ENCODE data around the gene ANKRD34A.

Gene ANKRD34A

DNA sequence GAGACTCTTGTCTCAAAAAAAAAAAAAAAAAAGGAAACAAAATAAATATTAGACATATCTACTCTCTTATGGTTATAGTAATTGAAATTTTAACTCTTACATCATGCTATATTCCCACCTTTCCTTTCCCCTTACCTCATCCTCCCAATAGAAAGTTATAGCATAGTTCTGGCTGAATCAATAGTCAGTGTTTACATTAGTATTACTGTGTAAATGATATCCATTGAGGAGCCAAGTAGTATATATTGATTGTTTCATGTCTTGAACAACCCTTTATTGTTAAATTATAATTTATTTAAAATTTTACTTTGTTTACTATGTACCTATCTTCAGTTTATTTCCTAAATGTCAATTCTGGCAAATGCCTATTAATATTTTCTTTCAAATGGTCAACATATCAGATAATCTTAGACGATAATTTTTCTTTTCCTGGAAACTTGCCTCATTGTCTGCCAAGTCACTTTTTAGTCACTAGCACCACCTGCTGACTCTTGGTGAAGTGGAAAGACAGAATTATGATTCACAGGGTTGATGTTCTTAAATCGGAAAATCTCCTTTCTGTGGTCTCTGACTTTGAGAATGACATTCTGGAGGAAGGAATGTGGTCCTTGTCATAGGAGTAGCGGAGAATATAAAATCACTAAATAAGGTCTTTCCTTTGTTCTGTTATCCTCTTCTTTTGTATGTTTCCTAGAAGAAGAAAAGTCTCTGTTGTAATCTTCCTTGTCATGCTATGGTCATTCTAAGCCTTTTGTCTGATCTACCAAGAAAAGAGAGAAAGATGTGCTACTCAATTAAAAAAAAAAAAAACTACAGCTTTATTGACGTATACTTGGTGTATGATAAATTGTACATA, 48.6 kb upstream of the ANKRD34A start:
- CTCF ChIA-PET = interaction anchor here (0.7 to 13.8 kb wide), 9 partner anchors 20 to 401 kb away, joined by 3 to 227 read pairs (median 4); partner anchors contain the start of genes NUDT17 and PEX11B
- H3K4me1 ChIP-seq (ENCODE audit: control insufficient read depth, insufficient read depth, low read length) = no peaks in the 10 kb centered on the region
- POLR2A ChIA-PET = no interaction called here
- no peak overlapping the region for H3K27ac ChIP-seq (ENCODE audit: extremely low read depth, low read depth, low read length)
- no peaks in the 10 kb centered on the region for H3K36me3 ChIP-seq (ENCODE audit: control insufficient read depth in 2 of 2, insufficient read depth in 1 of 2, low read length in 2 of 2)
- H3K9me3 ChIP-seq (ENCODE audit: control insufficient read depth, insufficient read depth, low read depth, low read length) = no peaks in the 10 kb centered on the region
- H3K4me3 ChIP-seq (ENCODE audit: low read depth, low read length) = no peak overlapping the region
- no peak for TF ChIP-seq ZNF549 (tag by site-specific recombination; IDR thresholded peaks at IDR 0.05)
- TF ChIP-seq ZBTB21 (tag by site-specific recombination; IDR thresholded peaks at IDR 0.05) = no peak
- TF ChIP-seq ZNF785 (tag by site-specific recombination; IDR thresholded peaks at IDR 0.05) = no peak
- TF ChIP-seq ZBTB17 (tag by site-specific recombination; IDR thresholded peaks at IDR 0.05) = peak; percentile 43; the same call in 1 of the 2 replicates
- no peak for TF ChIP-seq OVOL3 (tag by site-specific recombination; IDR thresholded peaks at IDR 0.05)
- no peak for TF ChIP-seq PRDM1 (tag by site-specific recombination; IDR thresholded peaks at IDR 0.05)
- no peak for TF ChIP-seq SETDB1 (IDR thresholded peaks at IDR 0.05; ENCODE audit: insufficient read length, low read length)
- peak; percentile 35; the same call in 1 of the 2 replicates for TF ChIP-seq ZNF2 (tag by site-specific recombination; IDR thresholded peaks at IDR 0.05)
- peak; percentile 35; the same call in 1 of the 2 replicates for TF ChIP-seq SP7 (tag by site-specific recombination; IDR thresholded peaks at IDR 0.05)
- TF ChIP-seq, protein P1, sequence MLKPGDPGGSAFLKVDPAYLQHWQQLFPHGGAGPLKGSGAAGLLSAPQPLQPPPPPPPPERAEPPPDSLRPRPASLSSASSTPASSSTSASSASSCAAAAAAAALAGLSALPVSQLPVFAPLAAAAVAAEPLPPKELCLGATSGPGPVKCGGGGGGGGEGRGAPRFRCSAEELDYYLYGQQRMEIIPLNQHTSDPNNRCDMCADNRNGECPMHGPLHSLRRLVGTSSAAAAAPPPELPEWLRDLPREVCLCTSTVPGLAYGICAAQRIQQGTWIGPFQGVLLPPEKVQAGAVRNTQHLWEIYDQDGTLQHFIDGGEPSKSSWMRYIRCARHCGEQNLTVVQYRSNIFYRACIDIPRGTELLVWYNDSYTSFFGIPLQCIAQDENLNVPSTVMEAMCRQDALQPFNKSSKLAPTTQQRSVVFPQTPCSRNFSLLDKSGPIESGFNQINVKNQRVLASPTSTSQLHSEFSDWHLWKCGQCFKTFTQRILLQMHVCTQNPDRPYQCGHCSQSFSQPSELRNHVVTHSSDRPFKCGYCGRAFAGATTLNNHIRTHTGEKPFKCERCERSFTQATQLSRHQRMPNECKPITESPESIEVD (tag by site-specific recombination; IDR thresholded peaks at IDR 0.05) = 0 out of 2 replicates have a peak, but pooled peaks have one; percentile 30
- TF ChIP-seq IKZF3 (tag by site-specific recombination; IDR thresholded peaks at IDR 0.05) = no peak
- no peak for TF ChIP-seq ZNF596 (tag by site-specific recombination; IDR thresholded peaks at IDR 0.05)
- TF ChIP-seq TRIM28 (IDR thresholded peaks at IDR 0.05; ENCODE audit: borderline replicate concordance, low read length) = no peak
- TF ChIP-seq SP2 (tag by site-specific recombination; IDR thresholded peaks at IDR 0.05) = no peak
- no peak for TF ChIP-seq ZNF114 (tag by site-specific recombination; IDR thresholded peaks at IDR 0.05)
- 0 out of 2 replicates have a peak, but pooled peaks have one; percentile 21 for TF ChIP-seq ZNF24 (tag by site-specific recombination; IDR thresholded peaks at IDR 0.05)
- TF ChIP-seq ZNF214 (tag by site-specific recombination; IDR thresholded peaks at IDR 0.05; ENCODE audit: borderline replicate concordance) = no peak
- TF ChIP-seq, protein P2, sequence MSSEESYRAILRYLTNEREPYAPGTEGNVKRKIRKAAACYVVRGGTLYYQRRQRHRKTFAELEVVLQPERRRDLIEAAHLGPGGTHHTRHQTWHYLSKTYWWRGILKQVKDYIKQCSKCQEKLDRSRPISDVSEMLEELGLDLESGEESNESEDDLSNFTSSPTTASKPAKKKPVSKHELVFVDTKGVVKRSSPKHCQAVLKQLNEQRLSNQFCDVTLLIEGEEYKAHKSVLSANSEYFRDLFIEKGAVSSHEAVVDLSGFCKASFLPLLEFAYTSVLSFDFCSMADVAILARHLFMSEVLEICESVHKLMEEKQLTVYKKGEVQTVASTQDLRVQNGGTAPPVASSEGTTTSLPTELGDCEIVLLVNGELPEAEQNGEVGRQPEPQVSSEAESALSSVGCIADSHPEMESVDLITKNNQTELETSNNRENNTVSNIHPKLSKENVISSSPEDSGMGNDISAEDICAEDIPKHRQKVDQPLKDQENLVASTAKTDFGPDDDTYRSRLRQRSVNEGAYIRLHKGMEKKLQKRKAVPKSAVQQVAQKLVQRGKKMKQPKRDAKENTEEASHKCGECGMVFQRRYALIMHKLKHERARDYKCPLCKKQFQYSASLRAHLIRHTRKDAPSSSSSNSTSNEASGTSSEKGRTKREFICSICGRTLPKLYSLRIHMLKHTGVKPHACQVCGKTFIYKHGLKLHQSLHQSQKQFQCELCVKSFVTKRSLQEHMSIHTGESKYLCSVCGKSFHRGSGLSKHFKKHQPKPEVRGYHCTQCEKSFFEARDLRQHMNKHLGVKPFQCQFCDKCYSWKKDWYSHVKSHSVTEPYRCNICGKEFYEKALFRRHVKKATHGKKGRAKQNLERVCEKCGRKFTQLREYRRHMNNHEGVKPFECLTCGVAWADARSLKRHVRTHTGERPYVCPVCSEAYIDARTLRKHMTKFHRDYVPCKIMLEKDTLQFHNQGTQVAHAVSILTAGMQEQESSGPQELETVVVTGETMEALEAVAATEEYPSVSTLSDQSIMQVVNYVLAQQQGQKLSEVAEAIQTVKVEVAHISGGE (tag by site-specific recombination; conservative IDR thresholded peaks at IDR 0.05; ENCODE audit: low read depth) = no peak
- TF ChIP-seq ZNF660 (tag by site-specific recombination; IDR thresholded peaks at IDR 0.05) = peak; percentile 57; the same call in 1 of the 2 replicates
- TF ChIP-seq KLF10 (tag by site-specific recombination; IDR thresholded peaks at IDR 0.05) = peak; percentile 38; the same call in 1 of the 2 replicates
- no peak for TF ChIP-seq ZNF544 (tag by site-specific recombination; IDR thresholded peaks at IDR 0.05)
- 0 out of 2 replicates have a peak, but pooled peaks have one; percentile 17 for TF ChIP-seq ZNF184 (tag by site-specific recombination; IDR thresholded peaks at IDR 0.05)
- no peak for TF ChIP-seq RBAK (tag by site-specific recombination; IDR thresholded peaks at IDR 0.05)
- TF ChIP-seq, protein P3, sequence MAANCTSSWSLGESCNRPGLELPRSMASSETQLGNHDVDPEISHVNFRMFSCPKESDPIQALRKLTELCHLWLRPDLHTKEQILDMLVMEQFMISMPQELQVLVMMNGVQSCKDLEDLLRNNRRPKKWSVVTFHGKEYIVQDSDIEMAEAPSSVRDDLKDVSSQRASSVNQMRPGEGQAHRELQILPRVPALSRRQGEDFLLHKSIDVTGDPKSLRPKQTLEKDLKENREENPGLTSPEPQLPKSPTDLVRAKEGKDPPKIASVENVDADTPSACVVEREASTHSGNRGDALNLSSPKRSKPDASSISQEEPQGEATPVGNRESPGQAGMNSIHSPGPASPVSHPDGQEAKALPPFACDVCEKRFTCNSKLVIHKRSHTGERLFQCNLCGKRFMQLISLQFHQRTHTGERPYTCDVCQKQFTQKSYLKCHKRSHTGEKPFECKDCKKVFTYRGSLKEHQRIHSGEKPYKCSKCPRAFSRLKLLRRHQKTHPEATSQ (tag by site-specific recombination; IDR thresholded peaks at IDR 0.05) = no peak
- TF ChIP-seq MZF1 (tag by site-specific recombination; IDR thresholded peaks at IDR 0.05; ENCODE audit: borderline replicate concordance) = 0 out of 2 replicates have a peak, but pooled peaks have one; percentile 19
- TF ChIP-seq ZNF530 (tag by site-specific recombination; IDR thresholded peaks at IDR 0.05; ENCODE audit: low read depth) = no peak
- TF ChIP-seq ZFP37 (tag by site-specific recombination; IDR thresholded peaks at IDR 0.05) = 0 out of 2 replicates have a peak, but pooled peaks have one; percentile 18
- TF ChIP-seq ZNF121 (tag by site-specific recombination; IDR thresholded peaks at IDR 0.05) = no peak
- TF ChIP-seq WT1 (tag by site-specific recombination; IDR thresholded peaks at IDR 0.05) = no peak
- TF ChIP-seq KLF8 (tag by site-specific recombination; IDR thresholded peaks at IDR 0.05) = no peak
- TF ChIP-seq ZNF561 (tag by site-specific recombination; IDR thresholded peaks at IDR 0.05; ENCODE audit: borderline replicate concordance) = no peak
- no peak for TF ChIP-seq ZNF768 (tag by site-specific recombination; IDR thresholded peaks at IDR 0.05)
- TF ChIP-seq ZXDB (tag by site-specific recombination; IDR thresholded peaks at IDR 0.05) = no peak
